Measurements from ENCODE around the gene LCLAT1.
"Not testable (repeated sequence)": the region's sequence is repeated elsewhere in the genome, so short reads cannot be mapped to it uniquely, and the experiment has no call there.

The LCLAT1 gene

GRCh38 chr2:30455114-30455738, 8.2 kb downstream of the LCLAT1 start:
- no peak for DNase-seq (ENCODE audit: low read depth)

DNA sequence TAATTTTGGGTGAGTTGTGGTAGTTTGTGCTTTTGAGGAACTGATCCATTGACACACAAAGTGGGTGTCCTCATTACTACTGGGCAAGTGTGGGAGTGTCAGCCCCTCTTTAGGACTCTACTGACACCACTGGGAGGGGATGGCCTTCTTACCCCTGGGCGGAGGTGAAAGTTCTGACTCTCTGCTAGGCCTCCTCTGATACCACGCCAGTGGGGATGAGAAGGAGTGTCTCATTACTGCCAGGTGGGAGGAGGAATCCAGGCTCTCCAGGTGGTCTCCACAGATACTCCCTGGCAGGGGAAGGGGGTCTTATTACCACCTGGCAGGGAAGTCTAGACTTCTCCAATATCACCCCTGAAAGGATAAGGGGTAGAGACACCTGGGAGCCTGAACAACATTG, 9.1 kb downstream of the LCLAT1 start:
- no peak for DNase-seq (ENCODE audit: low read depth)

- no peak for DNase-seq (ENCODE audit: low read depth)
These were observed 9.5 kb downstream of the LCLAT1 start for GRCh38 chr2:30456579-30456978.

- DNase-seq (ENCODE audit: low read depth) = no peak
These were observed 10.2 kb downstream of the LCLAT1 start for GRCh38 chr2:30457296-30457695.

- DNase-seq (ENCODE audit: low read depth) = no peak
These were observed 12.1 kb downstream of the LCLAT1 start for GRCh38 chr2:30459140-30459539.

DNA sequence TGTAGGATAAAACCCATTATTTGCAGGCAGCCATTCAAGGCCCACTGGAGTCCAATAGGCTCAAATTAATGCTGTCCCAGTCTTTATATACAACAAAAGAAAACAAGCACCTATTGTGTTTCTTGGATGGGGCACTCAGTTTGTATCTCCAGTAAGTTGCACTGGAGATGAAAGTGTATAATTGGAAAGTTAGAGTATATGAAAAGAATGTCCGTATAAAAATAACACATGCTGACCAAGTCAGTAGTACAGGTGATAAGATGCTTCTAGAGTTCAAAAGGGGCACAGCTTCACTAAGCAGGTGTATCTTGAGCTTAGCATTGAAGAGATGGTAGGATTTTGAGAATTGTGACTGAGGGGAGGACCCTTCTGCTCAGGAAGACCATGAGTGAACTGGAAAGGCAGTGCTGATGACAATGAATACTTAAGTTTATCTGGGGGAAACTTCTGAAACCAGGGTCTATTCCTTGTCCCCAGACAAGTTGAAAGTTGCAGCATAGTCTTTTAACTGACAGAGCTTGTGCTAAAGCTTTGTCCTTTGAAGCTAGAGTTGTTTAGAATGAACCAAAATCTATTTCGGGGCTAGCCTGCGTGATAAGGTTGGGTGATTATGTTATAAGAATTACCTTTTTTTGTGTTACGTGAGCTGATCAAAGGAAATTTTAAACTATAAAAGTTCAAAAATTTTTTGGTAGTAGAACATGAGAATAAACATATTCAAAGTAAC, 15.2 kb downstream of the LCLAT1 start:
- no peak for DNase-seq (ENCODE audit: low read depth)

DNA sequence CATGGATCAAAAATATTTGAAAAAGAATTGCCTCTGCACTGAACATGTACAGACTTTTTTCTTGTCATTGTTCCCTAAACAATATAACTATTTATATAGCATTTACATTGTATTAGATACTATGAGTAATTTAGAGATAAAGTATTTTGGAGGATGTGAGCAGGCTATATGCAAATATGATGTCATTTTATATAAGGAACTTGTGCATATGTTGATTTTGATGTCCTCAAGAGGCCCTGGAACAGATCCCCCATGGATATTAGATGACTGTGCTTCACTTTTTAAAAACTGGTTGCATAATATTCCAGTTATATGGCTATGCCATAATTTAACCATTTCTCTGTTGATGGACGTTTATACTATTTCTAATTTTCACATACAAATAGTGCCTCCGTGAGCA, 16.5 kb downstream of the LCLAT1 start:
- DNase-seq (ENCODE audit: low read depth) = no peak

- no peak for DNase-seq (ENCODE audit: low read depth)
These were observed 17.6 kb downstream of the LCLAT1 start for GRCh38 chr2:30464544-30465170.

GRCh38 chr2:30465171-30465545, 18.1 kb downstream of the LCLAT1 start:
- no peak for DNase-seq (ENCODE audit: low read depth)

DNA sequence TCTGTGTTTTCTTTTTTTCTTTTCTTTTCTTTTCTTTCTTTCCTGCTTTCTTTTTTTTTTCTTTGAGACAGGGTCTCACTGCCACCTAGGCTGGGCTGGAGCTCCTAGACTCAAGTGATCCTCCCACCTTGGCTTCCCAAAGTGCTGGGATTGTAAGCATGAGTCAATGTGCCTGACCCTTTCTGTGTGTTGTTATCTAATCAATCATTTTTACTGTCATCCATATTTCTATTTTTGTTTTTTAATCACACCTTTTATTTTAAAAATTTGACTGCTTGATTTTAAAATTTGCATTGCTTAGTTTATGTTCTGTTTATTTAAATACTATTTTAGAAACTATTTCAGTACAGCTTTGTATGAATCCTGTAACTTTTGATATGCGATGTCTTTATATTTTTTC, 19.2 kb downstream of the LCLAT1 start:
- no peak for DNase-seq (ENCODE audit: low read depth)

DNA sequence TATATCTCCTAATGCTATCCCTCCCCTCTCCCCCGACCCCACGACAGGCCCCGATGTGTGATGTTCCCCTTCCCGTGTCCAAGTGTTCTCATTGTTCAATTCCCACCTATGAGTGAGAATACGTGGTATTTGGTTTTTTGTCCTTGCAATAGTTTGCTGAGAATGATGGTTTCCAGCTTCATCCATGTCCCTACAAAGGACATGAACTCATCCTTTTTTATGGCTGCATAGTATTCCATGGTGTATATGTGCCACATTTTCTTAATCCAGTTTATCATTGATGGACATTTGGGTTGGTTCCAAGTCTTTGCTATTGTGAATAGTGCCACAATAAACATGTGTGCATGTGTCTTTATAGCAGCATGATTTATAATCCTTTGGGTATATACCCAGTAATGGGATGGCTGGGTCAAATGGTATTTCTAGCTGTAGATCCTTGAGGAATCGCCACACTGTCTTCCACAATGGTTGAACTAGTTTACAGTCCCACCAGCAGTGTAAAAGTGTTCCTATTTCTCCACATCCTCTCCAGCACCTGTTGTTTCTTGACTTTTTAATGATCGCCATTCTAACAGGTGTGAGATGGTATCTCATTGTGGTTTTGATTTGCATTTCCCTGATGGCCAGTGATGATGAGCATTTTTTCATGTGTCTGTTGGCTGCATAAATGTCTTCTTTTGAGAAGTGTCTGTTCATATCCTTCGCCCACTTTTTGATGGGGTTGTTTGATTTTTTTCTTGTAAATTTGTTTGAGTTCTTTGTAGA, 20.2 kb downstream of the LCLAT1 start:
- not testable (repeated sequence) for DNase-seq (ENCODE audit: low read depth)

DNA sequence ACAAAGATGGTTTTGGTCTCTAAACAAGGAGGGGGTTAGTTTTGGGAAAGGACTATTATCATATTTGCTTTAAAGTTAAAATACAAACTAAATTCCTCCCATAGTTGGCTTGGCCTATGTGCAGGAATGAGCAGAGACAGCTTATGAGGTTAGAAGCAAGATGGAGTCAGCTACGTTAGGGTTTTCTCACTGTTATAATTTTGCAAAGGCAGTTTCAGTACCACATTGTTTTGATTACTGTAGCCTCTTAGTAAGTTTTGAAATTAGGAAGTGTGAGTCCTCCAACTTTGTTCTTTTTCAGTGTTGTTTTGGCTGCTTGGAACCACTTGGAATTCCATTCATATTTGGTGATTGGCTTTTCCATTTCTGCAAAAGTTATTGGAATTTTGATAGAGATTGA, 23.4 kb downstream of the LCLAT1 start:
- DNase-seq (ENCODE audit: low read depth) = no peak

GRCh38 chr2:30472326-30472725, 25.3 kb downstream of the LCLAT1 start:
- no peak for DNase-seq (ENCODE audit: low read depth)

- no peak for DNase-seq (ENCODE audit: low read depth)
These were observed 28.5 kb downstream of the LCLAT1 start for GRCh38 chr2:30475542-30475941.

DNA sequence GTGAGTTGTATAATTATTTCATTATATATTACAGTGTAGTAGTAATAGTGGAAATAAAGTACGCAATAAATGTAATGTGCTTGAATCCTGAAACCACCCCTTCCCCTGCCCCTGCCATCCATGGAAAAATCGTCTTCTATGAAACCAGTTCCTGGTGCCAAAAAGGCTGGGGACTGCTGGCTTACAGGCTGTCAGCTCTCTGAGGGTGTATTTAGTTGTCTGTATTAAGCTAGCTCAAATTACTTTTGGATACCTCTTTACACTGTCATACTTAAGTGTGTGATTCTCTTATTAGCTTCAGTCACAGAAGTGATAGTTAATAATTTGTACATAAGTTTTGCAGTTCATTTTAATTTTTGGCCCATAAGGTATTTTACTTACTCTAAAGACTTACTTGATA, 29.6 kb downstream of the LCLAT1 start:
- no peak for DNase-seq (ENCODE audit: low read depth)

- DNase-seq (ENCODE audit: low read depth) = no peak
These were observed 33.8 kb downstream of the LCLAT1 start for GRCh38 chr2:30480703-30481322.

GRCh38 chr2:30481323-30481800, 34.3 kb downstream of the LCLAT1 start:
- no peak for DNase-seq (ENCODE audit: low read depth)

GRCh38 chr2:30482011-30482410, 35.0 kb downstream of the LCLAT1 start:
- no peak for DNase-seq (ENCODE audit: low read depth)

DNA sequence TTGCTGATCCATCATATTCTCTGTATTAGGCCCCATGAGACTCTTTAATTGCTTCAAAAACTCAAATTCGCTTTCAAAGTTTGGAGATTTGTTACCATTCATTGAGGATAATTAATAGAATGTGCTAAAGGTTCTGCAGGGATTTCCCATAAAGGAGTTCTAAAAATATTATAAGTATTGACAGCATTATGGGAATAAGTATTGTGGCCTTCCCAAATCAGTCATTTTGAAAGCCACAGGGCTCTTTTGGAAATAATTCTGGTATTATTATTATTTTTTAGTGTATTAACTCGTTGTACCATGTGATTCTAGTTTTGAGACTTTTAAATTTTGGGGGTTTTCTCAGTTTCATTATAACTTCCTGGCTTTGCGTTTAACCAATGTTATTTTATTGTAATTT, 37.1 kb downstream of the LCLAT1 start:
- no peak for DNase-seq (ENCODE audit: low read depth)

DNA sequence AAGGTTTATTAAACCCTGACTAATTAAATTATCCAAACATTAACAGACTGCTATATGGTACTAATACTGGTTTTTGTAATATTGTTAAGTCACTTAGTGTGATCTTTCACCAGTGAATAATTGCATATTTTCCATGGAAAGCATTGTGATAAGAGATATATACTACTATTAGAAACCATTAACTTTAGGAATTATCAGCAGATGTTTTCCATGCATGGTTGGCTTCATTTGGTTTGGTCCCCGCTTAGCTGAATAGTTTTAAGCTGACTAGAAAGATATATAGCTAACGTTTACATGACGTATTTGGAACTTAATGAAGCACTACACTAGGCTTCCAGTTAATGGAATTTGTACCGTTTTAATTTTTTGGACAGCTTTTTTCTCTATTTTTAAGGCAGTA, 37.9 kb downstream of the LCLAT1 start:
- no peak for DNase-seq (ENCODE audit: low read depth)

DNA sequence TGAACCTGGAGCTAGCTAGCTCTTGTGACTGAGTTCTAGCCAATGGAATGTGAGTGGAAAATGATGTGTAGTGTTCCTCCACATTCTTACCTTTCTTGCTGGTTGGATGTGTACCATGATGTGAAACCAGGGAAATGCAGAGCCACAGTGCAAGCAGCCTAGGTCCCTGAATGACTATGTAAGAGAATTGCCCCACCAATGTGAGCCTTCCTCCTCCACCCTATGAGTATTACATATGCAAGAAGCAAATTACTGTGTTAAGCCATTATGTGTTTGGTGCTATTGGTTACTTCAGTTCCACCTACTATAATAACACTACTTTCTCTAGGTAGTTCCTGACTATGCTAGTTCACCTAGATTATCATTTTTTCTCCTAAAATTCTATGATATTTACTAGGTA, 39.6 kb downstream of the LCLAT1 start:
- DNase-seq (ENCODE audit: low read depth) = no peak

DNA sequence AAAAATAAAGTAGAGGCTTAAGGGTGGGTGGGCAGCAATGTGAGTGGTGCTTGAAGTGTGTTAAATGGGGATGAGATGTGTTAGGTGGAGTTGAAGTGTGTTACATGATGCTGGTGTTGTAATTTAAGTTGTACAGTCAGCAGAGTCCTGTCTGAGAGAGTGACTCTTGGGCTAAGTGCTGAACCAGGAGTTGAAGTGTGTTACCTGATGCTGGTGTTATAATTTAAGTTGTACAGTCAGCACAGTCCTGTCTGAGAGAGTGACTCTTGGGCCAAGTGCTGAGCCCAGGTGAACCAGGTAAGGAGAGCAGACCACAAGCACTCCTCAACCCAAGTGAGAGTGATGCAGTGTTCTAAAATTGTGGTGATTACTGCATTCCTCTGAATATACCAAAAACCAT, 40.6 kb downstream of the LCLAT1 start:
- no peak for DNase-seq (ENCODE audit: low read depth)

Data from activated gamma-delta T cell treated with anti-CD3 and anti-CD28 coated beads, Interleukin-2, amount 50 U/mL, for 16 hours (primary cell).